ENCODE data around the gene HYOU1.
"Not testable (repeated sequence)": the region's sequence is repeated elsewhere in the genome, so short reads cannot be mapped to it uniquely, and the experiment has no call there.

HYOU1 gene

DNA sequence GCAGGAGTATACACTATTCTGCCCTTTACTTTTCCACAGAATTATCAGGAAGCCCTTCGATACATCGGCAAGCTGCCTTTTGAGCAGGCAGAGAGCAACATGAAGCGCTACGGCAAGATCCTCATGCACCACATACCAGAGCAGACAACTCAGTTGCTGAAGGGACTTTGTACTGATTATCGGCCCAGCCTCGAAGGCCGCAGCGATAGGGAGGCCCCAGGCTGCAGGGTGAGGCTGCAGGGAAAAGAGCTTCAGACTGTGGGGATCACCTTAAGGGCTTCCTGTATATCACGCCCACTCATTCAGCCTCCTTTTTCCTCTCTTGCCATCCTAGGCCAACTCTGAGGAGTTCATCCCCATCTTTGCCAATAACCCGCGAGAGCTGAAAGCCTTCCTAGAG, 20.8 kb upstream of the HYOU1 start:
- no peak for DNase-seq (ENCODE audit: low read depth in 1 of 2, low spot score in 1 of 2)
- in situ Hi-C loops (cut with HindIII; ENCODE audit: low pct_unique_long_range_greater_than_20kb, low sequenced_read_pairs) = no loop called here

DNA sequence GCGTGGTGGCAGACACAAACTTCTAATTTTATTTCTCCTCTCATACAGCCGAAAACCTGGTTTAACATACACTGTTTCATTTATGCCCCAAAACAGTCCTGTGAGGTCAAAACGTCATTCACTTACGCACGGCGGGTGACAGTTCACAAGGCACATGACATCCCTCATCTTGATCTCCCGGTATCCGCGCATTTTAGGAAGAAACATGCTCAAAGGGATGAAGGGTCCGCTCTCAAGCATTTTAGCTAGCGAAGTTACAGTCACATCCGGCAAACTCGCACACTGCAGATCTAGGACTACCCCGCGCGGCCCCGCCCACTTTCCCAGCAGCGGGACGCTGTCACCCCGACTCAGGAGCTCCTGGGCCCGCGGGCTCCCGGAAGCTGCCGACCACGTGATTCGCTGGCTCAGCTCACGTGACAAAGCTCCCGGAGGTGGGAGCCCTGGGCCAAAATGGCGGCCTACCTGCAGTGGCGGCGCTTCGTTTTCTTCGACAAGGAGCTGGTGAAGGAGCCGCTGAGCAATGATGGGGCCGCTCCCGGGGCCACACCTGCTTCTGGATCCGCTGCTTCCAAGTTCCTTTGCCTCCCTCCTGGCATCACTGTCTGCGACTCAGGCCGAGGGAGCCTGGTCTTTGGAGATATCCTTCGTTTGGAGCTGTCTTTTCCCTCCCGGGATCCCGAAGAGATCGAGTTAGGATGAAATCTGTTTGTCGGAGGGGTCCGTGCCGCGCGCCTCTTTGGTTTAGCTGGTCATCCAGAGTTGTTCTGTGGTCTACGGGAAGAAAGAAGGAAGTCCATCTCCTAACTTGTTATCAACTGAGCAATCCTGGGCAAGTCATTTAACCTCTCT, 10.6 kb upstream of the HYOU1 start, which contains the start of gene VPS11:
Gene VPS11 (plus strand): TSS at position 448 of the 852 bp plus-strand sequence. CDS start 6 bp downstream, at position 454.
- no peak for TF ChIP-seq JUND (IDR thresholded peaks at IDR 0.05; ENCODE audit: low read depth)
- DNase-seq (ENCODE audit: low read depth in 1 of 2, low spot score in 1 of 2) = peak; percentile 98 to 99
- in situ Hi-C loops (cut with HindIII; ENCODE audit: low pct_unique_long_range_greater_than_20kb, low sequenced_read_pairs) = no loop called here

More for the DNA sequence above, 20.8 kb upstream of the HYOU1 start:
- no peak for TF ChIP-seq JUND (IDR thresholded peaks at IDR 0.05; ENCODE audit: low read depth)

DNA sequence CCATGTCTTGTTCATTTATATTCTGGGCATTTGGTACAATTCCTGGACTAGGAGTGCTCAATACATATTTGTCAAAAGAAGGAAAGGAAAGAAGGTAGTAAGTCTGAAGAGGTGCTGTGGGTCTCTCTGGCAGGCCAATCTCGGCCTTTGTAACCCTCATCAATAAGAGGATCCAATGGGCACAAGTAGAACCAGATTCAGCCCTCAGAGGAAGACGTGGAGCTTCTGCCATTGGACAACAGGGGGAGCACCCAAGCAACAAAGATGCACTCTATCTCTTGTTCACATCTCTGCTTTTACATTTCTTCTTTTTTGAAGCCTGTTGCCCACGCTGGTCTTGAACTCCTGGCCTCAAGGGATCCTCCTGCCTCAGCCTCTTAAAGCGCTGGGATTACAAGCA, 8.4 kb upstream of the HYOU1 start:
- peak in 1 of 2 experiments; percentile 76 for DNase-seq (ENCODE audit: low read depth in 1 of 2, low spot score in 1 of 2)
- in situ Hi-C loops (cut with HindIII; ENCODE audit: low pct_unique_long_range_greater_than_20kb, low sequenced_read_pairs) = no loop called here
- TF ChIP-seq JUND (IDR thresholded peaks at IDR 0.05; ENCODE audit: low read depth) = no peak

DNA sequence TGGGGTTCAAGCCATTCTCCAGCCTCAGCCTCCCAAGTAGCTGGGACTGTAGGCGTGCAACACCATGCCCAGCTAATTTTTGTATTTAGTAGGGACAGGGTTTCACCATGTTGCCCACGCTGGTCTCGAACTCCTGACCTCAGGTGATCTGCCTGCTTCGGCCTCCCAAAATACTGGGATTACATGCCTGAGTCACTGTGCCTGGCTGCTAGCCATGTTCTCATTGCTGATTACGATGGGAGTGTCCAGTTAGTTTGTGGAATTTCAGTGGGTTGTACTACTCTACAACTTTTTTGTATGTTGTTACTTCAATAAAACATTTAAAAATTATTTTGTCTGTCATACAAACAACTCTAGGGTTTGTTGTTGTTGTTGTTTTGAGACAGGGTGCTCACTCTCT, 5.8 kb upstream of the HYOU1 start:
- in situ Hi-C loops (cut with HindIII; ENCODE audit: low pct_unique_long_range_greater_than_20kb, low sequenced_read_pairs) = no loop called here
- TF ChIP-seq JUND (IDR thresholded peaks at IDR 0.05; ENCODE audit: low read depth) = no peak

DNA sequence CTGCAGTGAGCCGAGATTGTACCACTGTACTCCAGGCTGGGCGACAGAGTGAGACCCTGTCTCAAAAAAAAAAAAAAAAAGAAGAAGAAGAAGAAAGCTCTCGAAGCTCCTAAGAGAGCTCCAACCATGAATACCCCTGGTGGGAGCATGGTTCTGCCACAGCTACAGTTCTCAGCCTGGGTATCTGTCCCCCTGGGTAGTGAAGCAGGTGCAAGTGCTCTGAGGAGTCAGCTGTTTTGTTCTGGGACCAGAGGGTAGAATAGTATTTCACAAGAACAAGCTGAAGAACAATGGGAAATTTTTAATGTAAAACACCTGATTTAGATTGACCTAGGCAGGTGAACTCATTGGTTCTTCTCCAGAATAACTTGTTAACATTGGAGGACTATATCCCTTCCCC, 4.3 kb upstream of the HYOU1 start:
- in situ Hi-C loops (cut with HindIII; ENCODE audit: low pct_unique_long_range_greater_than_20kb, low sequenced_read_pairs) = no loop called here
- no peak for TF ChIP-seq JUND (IDR thresholded peaks at IDR 0.05; ENCODE audit: low read depth)

More for the DNA sequence above, 5.8 kb upstream of the HYOU1 start:
- DNase-seq (ENCODE audit: low read depth in 1 of 2, low spot score in 1 of 2) = no peak

DNA sequence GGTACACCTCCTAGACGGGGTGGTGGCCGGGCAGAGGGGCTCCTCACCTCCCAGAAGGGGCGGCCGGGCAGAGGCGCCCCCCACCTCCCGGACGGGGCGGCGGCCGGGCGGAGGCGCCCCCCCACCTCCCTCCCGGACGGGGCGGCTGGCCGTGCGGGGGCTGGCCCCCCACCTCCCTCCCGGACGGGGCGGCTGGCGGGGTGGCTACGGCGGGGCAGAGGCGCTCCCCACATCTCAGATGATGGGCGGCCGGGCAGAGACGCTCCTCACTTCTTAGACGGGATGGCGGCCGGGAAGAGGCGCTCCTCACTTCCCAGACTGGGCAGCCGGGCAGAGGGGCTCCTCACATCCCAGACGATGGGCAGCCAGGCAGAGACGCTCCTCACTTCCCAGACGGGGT, 2.1 kb upstream of the HYOU1 start:
- in situ Hi-C loops (cut with HindIII; ENCODE audit: low pct_unique_long_range_greater_than_20kb, low sequenced_read_pairs); DNase-seq (ENCODE audit: low read depth in 1 of 2, low spot score in 1 of 2): not testable (repeated sequence)

More for the DNA sequence above, 4.3 kb upstream of the HYOU1 start:
- no peak for DNase-seq (ENCODE audit: low read depth in 1 of 2, low spot score in 1 of 2)

DNA sequence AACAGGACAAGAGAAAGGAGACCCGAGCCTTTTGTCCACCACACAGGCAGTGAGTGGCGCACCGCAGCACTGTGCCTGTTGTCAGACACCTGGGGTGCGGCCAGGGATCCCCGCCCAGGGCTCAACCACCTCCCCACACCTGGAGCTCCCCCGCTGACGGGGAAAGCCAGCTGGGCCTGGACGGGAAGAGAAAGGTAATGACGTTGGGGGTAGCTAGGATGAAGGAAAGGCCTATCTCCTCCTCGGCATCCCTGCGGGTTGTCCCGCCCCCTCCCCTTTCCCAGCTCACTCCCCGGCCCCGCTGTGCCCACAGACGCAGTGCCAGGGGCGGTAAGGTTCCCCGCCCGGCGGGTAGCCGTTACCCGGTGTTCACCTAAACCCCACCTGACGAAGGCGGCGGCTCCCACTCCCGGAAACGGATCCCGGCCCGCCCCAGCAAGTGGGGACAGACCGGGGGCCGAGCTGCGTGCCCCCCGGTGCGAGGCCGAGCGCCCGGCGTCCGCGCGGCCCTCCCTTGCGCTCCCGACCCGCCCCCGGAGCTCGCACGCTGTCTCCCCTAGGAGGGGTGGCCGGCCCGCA, 495 bp downstream of the HYOU1 start:
- TF ChIP-seq JUND (IDR thresholded peaks at IDR 0.05; ENCODE audit: low read depth) = no peak
- in situ Hi-C loops (cut with HindIII; ENCODE audit: low pct_unique_long_range_greater_than_20kb, low sequenced_read_pairs) = no loop called here

DNA sequence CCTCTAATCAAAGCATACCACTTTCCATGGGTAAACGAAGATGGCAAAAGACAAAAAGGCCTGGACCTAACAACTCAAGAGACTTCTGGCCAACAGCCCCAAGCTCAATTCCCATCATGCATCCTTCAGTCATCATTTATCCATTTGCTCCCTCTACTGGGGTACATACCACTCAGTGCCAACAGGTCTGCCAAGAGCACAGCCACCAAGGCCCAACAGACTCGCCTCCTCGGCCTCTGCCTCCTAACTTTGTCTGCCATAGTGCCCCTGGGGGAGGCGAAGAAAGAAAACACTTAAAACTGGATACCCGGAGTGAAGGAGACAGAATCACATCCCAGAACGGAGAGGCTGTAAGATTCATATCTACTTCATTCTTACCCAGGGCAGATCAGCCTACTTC, 1.1 kb downstream of the HYOU1 start:
- peak; percentile 39 to 65 for DNase-seq (ENCODE audit: low read depth in 1 of 2, low spot score in 1 of 2)
- in situ Hi-C loops (cut with HindIII; ENCODE audit: low pct_unique_long_range_greater_than_20kb, low sequenced_read_pairs) = no loop called here
- no peak for TF ChIP-seq JUND (IDR thresholded peaks at IDR 0.05; ENCODE audit: low read depth)

More for the DNA sequence above, 495 bp downstream of the HYOU1 start:
- DNase-seq (ENCODE audit: low read depth in 1 of 2, low spot score in 1 of 2) = peak; percentile 49 to 56

DNA sequence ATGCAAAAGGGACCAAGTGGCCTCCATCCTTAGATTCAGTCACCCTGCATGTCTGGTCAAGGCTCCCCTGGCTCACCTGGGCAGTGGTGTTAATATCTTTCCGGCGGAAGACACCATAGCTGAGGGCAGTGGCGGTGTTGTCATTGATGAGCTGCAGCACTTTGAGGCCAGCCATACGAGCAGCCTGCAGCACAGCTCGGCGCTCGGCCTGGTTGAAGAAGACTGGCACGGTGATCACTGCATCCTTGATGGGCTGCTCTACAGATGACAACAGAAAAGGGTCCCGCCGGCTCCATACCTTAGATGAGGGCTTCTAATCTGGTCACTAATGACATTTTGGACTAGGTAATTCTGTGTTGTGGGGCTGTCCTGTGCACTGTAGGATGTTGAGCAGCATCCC, 2.6 kb downstream of the HYOU1 start:
- no peak for DNase-seq (ENCODE audit: low read depth in 1 of 2, low spot score in 1 of 2)
- in situ Hi-C loops (cut with HindIII; ENCODE audit: low pct_unique_long_range_greater_than_20kb, low sequenced_read_pairs) = no loop called here
- no peak for TF ChIP-seq JUND (IDR thresholded peaks at IDR 0.05; ENCODE audit: low read depth)

DNA sequence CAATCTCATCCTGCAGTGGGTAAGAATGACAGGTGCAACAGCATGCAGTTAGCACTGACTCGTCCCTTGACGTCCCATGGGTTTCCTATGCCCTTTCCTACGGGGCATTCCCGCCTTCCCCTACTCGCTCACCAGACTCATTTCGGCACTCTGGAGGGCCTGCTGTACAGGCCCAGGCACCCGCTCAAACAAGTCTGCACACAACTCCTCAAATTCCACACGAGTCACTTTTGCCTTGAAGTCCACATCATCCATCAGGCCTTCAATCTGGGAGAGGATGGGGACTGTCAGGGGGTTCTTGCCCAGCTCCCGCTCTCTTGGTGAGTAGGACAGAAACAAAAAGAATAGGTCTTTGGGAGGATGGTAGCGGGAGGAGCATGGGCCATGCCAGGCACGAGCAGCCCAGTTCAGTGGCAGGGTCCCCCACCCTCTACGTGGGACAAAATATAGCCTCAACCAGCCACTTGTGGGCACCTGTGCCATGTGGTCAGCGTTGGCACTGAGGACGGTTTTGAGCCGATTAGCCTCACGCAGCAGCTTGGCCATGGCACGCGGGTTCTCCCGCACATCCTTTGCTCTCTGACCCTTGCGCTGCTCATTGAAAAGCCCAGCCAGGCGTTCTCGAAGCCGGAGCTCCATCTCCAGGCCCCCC, 4.7 kb downstream of the HYOU1 start:
- TF ChIP-seq JUND (IDR thresholded peaks at IDR 0.05; ENCODE audit: low read depth) = no peak
- in situ Hi-C loops (cut with HindIII; ENCODE audit: low pct_unique_long_range_greater_than_20kb, low sequenced_read_pairs) = no loop called here

DNA sequence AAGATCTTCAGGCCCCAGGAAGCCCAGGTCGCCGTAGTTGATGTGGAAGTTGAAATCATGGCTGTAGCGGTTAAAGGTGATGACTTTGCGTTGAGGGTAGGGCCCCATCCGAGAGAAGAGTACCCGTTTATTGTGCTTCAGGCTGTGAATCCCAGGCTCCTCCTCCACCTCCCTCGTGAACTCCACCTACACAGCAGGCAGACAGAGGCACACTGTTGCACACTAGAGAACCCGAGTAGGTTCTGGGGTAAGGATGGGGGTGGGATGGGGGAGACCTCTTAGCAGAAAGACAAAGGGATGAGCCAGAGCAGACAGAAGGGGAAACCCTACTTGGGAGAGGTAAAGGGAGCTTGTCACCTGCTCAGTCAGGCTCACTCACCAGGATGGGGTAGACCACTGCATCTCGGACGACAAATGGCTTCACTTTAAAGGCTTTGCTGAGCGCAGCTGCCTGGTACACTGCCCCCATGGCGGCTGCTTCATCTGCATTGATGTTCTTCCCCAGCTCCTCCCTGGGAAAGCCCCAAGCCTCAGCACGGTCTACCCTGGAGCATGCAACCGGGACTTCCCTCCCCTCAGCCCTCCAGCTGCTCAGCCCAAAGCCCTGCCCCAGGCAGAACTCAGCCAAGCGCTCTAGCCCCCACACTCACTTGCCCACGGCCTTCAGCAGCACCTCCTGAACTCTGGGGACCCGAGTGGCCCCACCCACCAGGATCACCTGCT, 5.4 kb downstream of the HYOU1 start:
- in situ Hi-C loops (cut with HindIII; ENCODE audit: low pct_unique_long_range_greater_than_20kb, low sequenced_read_pairs) = no loop called here
- no peak for TF ChIP-seq JUND (IDR thresholded peaks at IDR 0.05; ENCODE audit: low read depth)
- DNase-seq (ENCODE audit: low read depth in 1 of 2, low spot score in 1 of 2) = no peak

More for the DNA sequence above, 4.7 kb downstream of the HYOU1 start:
- no peak for DNase-seq (ENCODE audit: low read depth in 1 of 2, low spot score in 1 of 2)

DNA sequence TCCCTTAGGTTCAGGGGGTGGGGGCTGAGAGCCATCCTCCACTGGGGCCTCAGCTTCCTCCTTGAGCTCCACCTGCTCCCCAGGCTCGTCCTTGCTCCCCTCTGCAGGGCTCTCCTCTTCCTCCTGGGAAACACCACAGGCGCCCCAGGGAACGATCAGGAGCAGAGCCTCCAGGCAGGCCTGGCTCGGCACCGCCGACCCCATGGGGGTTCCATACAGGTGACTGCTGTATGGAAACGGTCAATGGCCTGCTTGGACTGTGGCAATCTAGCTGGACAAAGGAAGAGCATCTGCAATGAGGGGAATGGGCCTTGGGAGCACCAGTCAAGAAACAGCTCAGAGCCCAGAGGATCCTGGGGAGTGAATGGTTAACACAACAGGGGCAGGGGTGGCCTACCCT, 7.9 kb downstream of the HYOU1 start:
- in situ Hi-C loops (cut with HindIII; ENCODE audit: low pct_unique_long_range_greater_than_20kb, low sequenced_read_pairs) = no loop called here
- DNase-seq (ENCODE audit: low read depth in 1 of 2, low spot score in 1 of 2) = no peak
- no peak for TF ChIP-seq JUND (IDR thresholded peaks at IDR 0.05; ENCODE audit: low read depth)
